ENCODE measurements around the gene FBXO21. TPM values are rescaled to one million over a fixed set of nuclear protein-coding genes. Genes with fewer than 3 reads are reported as not detected.

Gene FBXO21
- 22.7 TPM for polyA plus RNA-seq (2013, experiment 1 of 2)
- 24.1 TPM for polyA plus RNA-seq (2013, experiment 2 of 2)

GRCh38 chr12:117190210-117190781, at the start of gene FBXO21:
Gene FBXO21, minus strand, starts transcription at chr12:117190470. Its CDS starts 14 bp downstream, at chr12:117190456.
- Histone ChIP-seq H3K4ac (ENCODE audit: low read depth, low read length) (peak within 1 kb of the TSS; percentile 94), H2BK120ac (ENCODE audit: low read depth, low read length) (no peak within 1 kb of the TSS), H2BK15ac (replicated peaks; ENCODE audit: low read depth) (no peak within 1 kb of the TSS), H3K4me1 (ENCODE audit: control insufficient read depth, low read depth, low read length) (no peaks in the 10 kb centered on the region), H3K79me1 (ENCODE audit: low read length) (peaks cover 11% of the 10 kb centered on the region), H3K36me3 (ENCODE audit: control insufficient read depth, insufficient read depth, low read length) (no peaks in the 10 kb centered on the region), H3K56ac (ENCODE audit: low read length) (peak within 1 kb of the TSS; percentile 100), H3K9ac (ENCODE audit: low read length) (peak within 1 kb of the TSS; percentile 96), H3K23ac (ENCODE audit: low read length) (peak within 1 kb of the TSS; percentile 80), H3K4me3 (ENCODE audit: low read length) (peak within 1 kb of the TSS; percentile 98), H3K18ac (ENCODE audit: low read length) (peak within 1 kb of the TSS; percentile 82), H2AK5ac (ENCODE audit: low read length) (no peak within 1 kb of the TSS), H3K4me2 (ENCODE audit: low read length) (peak within 1 kb of the TSS; percentile 98), H3K79me2 (ENCODE audit: control insufficient read depth, insufficient read depth, low read length) (peaks cover 16% of the 10 kb centered on the region), H4K5ac (ENCODE audit: low read length) (no peak within 1 kb of the TSS), H4K8ac (ENCODE audit: low read depth, low read length) (no peak within 1 kb of the TSS), H3K27ac (ENCODE audit: low read depth, low read length) (no peak within 1 kb of the TSS), H3K27me3 (ENCODE audit: insufficient read depth, low read length, poor library complexity) (no peaks in the 10 kb centered on the region), H2BK5ac (ENCODE audit: low read length) (no peak within 1 kb of the TSS)
- peak; percentile 93 for DNase-seq
- WGBS (ENCODE audit: extremely low coverage, insufficient coverage, low lambda C conversion rate): no CpG with 5 or more reads among the region's 59 CpGs

- no peak overlapping the region for H4K8ac ChIP-seq (ENCODE audit: low read depth, low read length)
- no peaks in the 10 kb centered on the region for H3K36me3 ChIP-seq (ENCODE audit: control insufficient read depth, insufficient read depth, low read length)
- H3K9ac ChIP-seq (ENCODE audit: low read length): no peak overlapping the region
- H3K4me3 ChIP-seq (ENCODE audit: low read length): no peak overlapping the region
- H3K4ac ChIP-seq (ENCODE audit: low read depth, low read length): no peak overlapping the region
- no peak overlapping the region for H3K27ac ChIP-seq (ENCODE audit: low read depth, low read length)
- H3K79me1 ChIP-seq (ENCODE audit: low read length): no peaks in the 10 kb centered on the region
- H2BK5ac ChIP-seq (ENCODE audit: low read length): no peak overlapping the region
- no peak overlapping the region for H2BK120ac ChIP-seq (ENCODE audit: low read depth, low read length)
- no peak overlapping the region for H3K4me2 ChIP-seq (ENCODE audit: low read length)
- no peaks in the 10 kb centered on the region for H3K79me2 ChIP-seq (ENCODE audit: control insufficient read depth, insufficient read depth, low read length)
- no peaks in the 10 kb centered on the region for H3K27me3 ChIP-seq (ENCODE audit: insufficient read depth, low read length, poor library complexity)
- no peak overlapping the region for H3K23ac ChIP-seq (ENCODE audit: low read length)
- peaks cover 2% of the 10 kb centered on the region for H3K4me1 ChIP-seq (ENCODE audit: control insufficient read depth, low read depth, low read length)
- WGBS (ENCODE audit: extremely low coverage, insufficient coverage, low lambda C conversion rate): no CpG with 5 or more reads among the region's 13 CpGs
- peak; percentile 89 for DNase-seq
- H4K5ac ChIP-seq (ENCODE audit: low read length): no peak overlapping the region
- peak overlapping the region; percentile 57 for H3K56ac ChIP-seq (ENCODE audit: low read length)
- no peak overlapping the region for H2AK5ac ChIP-seq (ENCODE audit: low read length)
- no peak overlapping the region for H2BK15ac ChIP-seq (replicated peaks; ENCODE audit: low read depth)
- no peak overlapping the region for H3K18ac ChIP-seq (ENCODE audit: low read length)
These were observed 46.3 kb upstream of the FBXO21 start for GRCh38 chr12:117236456-117237001.

- Histone ChIP-seq H3K27me3 (ENCODE audit: insufficient read depth, low read length, poor library complexity) (no peaks in the 10 kb centered on the region), H4K8ac (ENCODE audit: low read depth, low read length) (no peak overlapping the region), H2BK15ac (replicated peaks; ENCODE audit: low read depth) (no peak overlapping the region), H3K79me2 (ENCODE audit: control insufficient read depth, insufficient read depth, low read length) (no peaks in the 10 kb centered on the region), H3K36me3 (ENCODE audit: control insufficient read depth, insufficient read depth, low read length) (no peaks in the 10 kb centered on the region), H3K56ac (ENCODE audit: low read length) (no peak overlapping the region), H4K5ac (ENCODE audit: low read length) (no peak overlapping the region), H3K23ac (ENCODE audit: low read length) (no peak overlapping the region), H3K4me1 (ENCODE audit: control insufficient read depth, low read depth, low read length) (peaks cover 2% of the 10 kb centered on the region), H2BK5ac (ENCODE audit: low read length) (no peak overlapping the region), H3K18ac (ENCODE audit: low read length) (peak overlapping the region; percentile 10), H3K79me1 (ENCODE audit: low read length) (no peaks in the 10 kb centered on the region), H3K4me2 (ENCODE audit: low read length) (no peak overlapping the region), H3K4me3 (ENCODE audit: low read length) (no peak overlapping the region), H3K9ac (ENCODE audit: low read length) (no peak overlapping the region), H3K27ac (ENCODE audit: low read depth, low read length) (no peak overlapping the region), H3K4ac (ENCODE audit: low read depth, low read length) (no peak overlapping the region), H2BK120ac (ENCODE audit: low read depth, low read length) (no peak overlapping the region), H2AK5ac (ENCODE audit: low read length) (no peak overlapping the region)
- DNase-seq: peak; percentile 48
- no CpG with 5 or more reads among the region's 2 CpGs for WGBS (ENCODE audit: extremely low coverage, insufficient coverage, low lambda C conversion rate)
These were observed 45.0 kb upstream of the FBXO21 start for GRCh38 chr12:117235261-117235660.

- Histone ChIP-seq H3K79me2 (ENCODE audit: control insufficient read depth, insufficient read depth, low read length) (no peaks in the 10 kb centered on the region), H3K4me2 (ENCODE audit: low read length) (no peak overlapping the region), H3K56ac (ENCODE audit: low read length) (no peak overlapping the region), H3K27me3 (ENCODE audit: insufficient read depth, low read length, poor library complexity) (no peaks in the 10 kb centered on the region), H3K27ac (ENCODE audit: low read depth, low read length) (no peak overlapping the region), H3K4ac (ENCODE audit: low read depth, low read length) (no peak overlapping the region), H3K9ac (ENCODE audit: low read length) (no peak overlapping the region), H3K79me1 (ENCODE audit: low read length) (no peaks in the 10 kb centered on the region), H3K18ac (ENCODE audit: low read length) (no peak overlapping the region), H2BK15ac (replicated peaks; ENCODE audit: low read depth) (no peak overlapping the region), H4K5ac (ENCODE audit: low read length) (no peak overlapping the region), H3K23ac (ENCODE audit: low read length) (no peak overlapping the region), H3K4me1 (ENCODE audit: control insufficient read depth, low read depth, low read length) (peaks cover 2% of the 10 kb centered on the region), H2AK5ac (ENCODE audit: low read length) (no peak overlapping the region), H2BK120ac (ENCODE audit: low read depth, low read length) (no peak overlapping the region), H3K4me3 (ENCODE audit: low read length) (no peak overlapping the region), H2BK5ac (ENCODE audit: low read length) (no peak overlapping the region), H3K36me3 (ENCODE audit: control insufficient read depth, insufficient read depth, low read length) (no peaks in the 10 kb centered on the region), H4K8ac (ENCODE audit: low read depth, low read length) (no peak overlapping the region)
- DNase-seq: no peak
- WGBS (ENCODE audit: extremely low coverage, insufficient coverage, low lambda C conversion rate): no CpG with 5 or more reads among the region's 15 CpGs
These were observed 44.2 kb upstream of the FBXO21 start for GRCh38 chr12:117234441-117234840.

GRCh38 chr12:117231750-117232149, 41.5 kb upstream of the FBXO21 start:
- no peak overlapping the region for H2BK120ac ChIP-seq (ENCODE audit: low read depth, low read length)
- no peak overlapping the region for H3K9ac ChIP-seq (ENCODE audit: low read length)
- H2AK5ac ChIP-seq (ENCODE audit: low read length): no peak overlapping the region
- no CpG with 5 or more reads among the region's 11 CpGs for WGBS (ENCODE audit: extremely low coverage, insufficient coverage, low lambda C conversion rate)
- no peak overlapping the region for H2BK5ac ChIP-seq (ENCODE audit: low read length)
- no peak overlapping the region for H3K56ac ChIP-seq (ENCODE audit: low read length)
- no peak overlapping the region for H4K5ac ChIP-seq (ENCODE audit: low read length)
- H3K4me2 ChIP-seq (ENCODE audit: low read length): no peak overlapping the region
- H3K79me1 ChIP-seq (ENCODE audit: low read length): no peaks in the 10 kb centered on the region
- H2BK15ac ChIP-seq (replicated peaks; ENCODE audit: low read depth): no peak overlapping the region
- H4K8ac ChIP-seq (ENCODE audit: low read depth, low read length): no peak overlapping the region
- H3K23ac ChIP-seq (ENCODE audit: low read length): no peak overlapping the region
- H3K27ac ChIP-seq (ENCODE audit: low read depth, low read length): no peak overlapping the region
- H3K4me3 ChIP-seq (ENCODE audit: low read length): no peak overlapping the region
- no peaks in the 10 kb centered on the region for H3K36me3 ChIP-seq (ENCODE audit: control insufficient read depth, insufficient read depth, low read length)
- peak; percentile 36 for DNase-seq
- H3K4me1 ChIP-seq (ENCODE audit: control insufficient read depth, low read depth, low read length): peaks cover 2% of the 10 kb centered on the region
- H3K18ac ChIP-seq (ENCODE audit: low read length): no peak overlapping the region
- no peak overlapping the region for H3K4ac ChIP-seq (ENCODE audit: low read depth, low read length)
- H3K27me3 ChIP-seq (ENCODE audit: insufficient read depth, low read length, poor library complexity): no peaks in the 10 kb centered on the region
- no peaks in the 10 kb centered on the region for H3K79me2 ChIP-seq (ENCODE audit: control insufficient read depth, insufficient read depth, low read length)

GRCh38 chr12:117228239-117228638, 38.0 kb upstream of the FBXO21 start:
- no peak overlapping the region for H4K8ac ChIP-seq (ENCODE audit: low read depth, low read length)

More at GRCh38 chr12:117228239-117228638, 38.0 kb upstream of the FBXO21 start:
- Histone ChIP-seq H3K56ac (ENCODE audit: low read length) (no peak overlapping the region), H3K23ac (ENCODE audit: low read length) (peak overlapping the region; percentile 6), H3K79me2 (ENCODE audit: control insufficient read depth, insufficient read depth, low read length) (no peaks in the 10 kb centered on the region), H2BK5ac (ENCODE audit: low read length) (no peak overlapping the region), H2AK5ac (ENCODE audit: low read length) (no peak overlapping the region), H3K27me3 (ENCODE audit: insufficient read depth, low read length, poor library complexity) (no peaks in the 10 kb centered on the region), H3K18ac (ENCODE audit: low read length) (no peak overlapping the region), H3K36me3 (ENCODE audit: control insufficient read depth, insufficient read depth, low read length) (no peaks in the 10 kb centered on the region), H3K27ac (ENCODE audit: low read depth, low read length) (no peak overlapping the region), H3K4ac (ENCODE audit: low read depth, low read length) (no peak overlapping the region), H4K5ac (ENCODE audit: low read length) (no peak overlapping the region), H3K79me1 (ENCODE audit: low read length) (no peaks in the 10 kb centered on the region), H3K9ac (ENCODE audit: low read length) (no peak overlapping the region), H3K4me1 (ENCODE audit: control insufficient read depth, low read depth, low read length) (no peaks in the 10 kb centered on the region), H3K4me3 (ENCODE audit: low read length) (no peak overlapping the region), H2BK120ac (ENCODE audit: low read depth, low read length) (no peak overlapping the region), H3K4me2 (ENCODE audit: low read length) (no peak overlapping the region), H2BK15ac (replicated peaks; ENCODE audit: low read depth) (no peak overlapping the region)
- no CpG with 5 or more reads among the region's 2 CpGs for WGBS (ENCODE audit: extremely low coverage, insufficient coverage, low lambda C conversion rate)
- DNase-seq: peak; percentile 13

All from mesendoderm (in vitro differentiated cells).